IPS-15b (cell line): Measurements from ENCODE around the gene PPRC1.

ENCODE experiments used
- H3K27me3 ChIP-seq: one replicate; pipeline ENCODE4 v1.6.1; 2013; ENCODE audit warnings: low read length; ENCODE audit not compliant: control insufficient read depth, insufficient read depth
- H3K36me3 ChIP-seq: one replicate; pipeline ENCODE4 v1.6.1; 2013; ENCODE audit warnings: low read length; ENCODE audit not compliant: control insufficient read depth, insufficient read depth
- H3K4me1 ChIP-seq: one replicate; pipeline ENCODE4 v1.6.1; 2013; ENCODE audit warnings: mild to moderate bottlenecking, low read length; ENCODE audit not compliant: control insufficient read depth, insufficient read depth
- H3K4me3 ChIP-seq: one replicate; pipeline ENCODE4 v1.5.1; 2013; ENCODE audit warnings: low read depth, low read length
- H3K9ac ChIP-seq: one replicate; pipeline ENCODE4 v1.6.1; 2013; ENCODE audit warnings: low read depth, mild to moderate bottlenecking, low read length
- H3K9me3 ChIP-seq: one replicate; pipeline ENCODE4 v1.6.1; 2013; ENCODE audit warnings: mild to moderate bottlenecking, low read length; ENCODE audit not compliant: control insufficient read depth, insufficient read depth

Gene PPRC1

GRCh38 chr10:102111276-102111675 lies 21.6 kb upstream of the PPRC1 start:
- no peaks in the 10 kb centered on the region for H3K27me3 ChIP-seq
- H3K9me3 ChIP-seq = no peaks in the 10 kb centered on the region
- peaks cover 24% of the 10 kb centered on the region for H3K4me1 ChIP-seq
- no peak overlapping the region for H3K4me3 ChIP-seq
- H3K36me3 ChIP-seq = peaks cover 47% of the 10 kb centered on the region
- no peak overlapping the region for H3K9ac ChIP-seq

GRCh38 chr10:102112210-102112817 lies 20.5 kb upstream of the PPRC1 start:
- Histone ChIP-seq H3K4me3 (peak overlapping the region; percentile 71), H3K27me3 (no peaks in the 10 kb centered on the region), H3K9ac (no peak overlapping the region), H3K9me3 (no peaks in the 10 kb centered on the region), H3K36me3 (peaks cover 40% of the 10 kb centered on the region), H3K4me1 (peaks cover 34% of the 10 kb centered on the region)

- H3K4me3 ChIP-seq = peak overlapping the region; percentile 71
- H3K9me3 ChIP-seq = no peaks in the 10 kb centered on the region
- H3K27me3 ChIP-seq = no peaks in the 10 kb centered on the region
- peaks cover 43% of the 10 kb centered on the region for H3K4me1 ChIP-seq
- peak overlapping the region; percentile 54 for H3K9ac ChIP-seq
- peaks cover 31% of the 10 kb centered on the region for H3K36me3 ChIP-seq
Measured at GRCh38 chr10:102113261-102113955, 19.4 kb upstream of the PPRC1 start.

- Histone ChIP-seq H3K9ac (peak overlapping the region; percentile 87), H3K9me3 (no peaks in the 10 kb centered on the region), H3K27me3 (no peaks in the 10 kb centered on the region), H3K4me1 (peaks cover 47% of the 10 kb centered on the region), H3K4me3 (peak overlapping the region; percentile 71), H3K36me3 (peaks cover 23% of the 10 kb centered on the region)
Measured at GRCh38 chr10:102113956-102114857, 18.6 kb upstream of the PPRC1 start.

- H3K4me1 ChIP-seq = peaks cover 47% of the 10 kb centered on the region
- H3K4me3 ChIP-seq = peak overlapping the region; percentile 71
- H3K9me3 ChIP-seq = no peaks in the 10 kb centered on the region
- H3K27me3 ChIP-seq = no peaks in the 10 kb centered on the region
- no peak overlapping the region for H3K9ac ChIP-seq
- peaks cover 15% of the 10 kb centered on the region for H3K36me3 ChIP-seq
Measured at GRCh38 chr10:102114861-102115618, 17.8 kb upstream of the PPRC1 start.

- Histone ChIP-seq H3K4me3 (peak overlapping the region; percentile 71), H3K9me3 (no peaks in the 10 kb centered on the region), H3K36me3 (peaks cover 7% of the 10 kb centered on the region), H3K9ac (no peak overlapping the region), H3K4me1 (peaks cover 47% of the 10 kb centered on the region), H3K27me3 (no peaks in the 10 kb centered on the region)
Measured at GRCh38 chr10:102115775-102116174, 17.1 kb upstream of the PPRC1 start.

GRCh38 chr10:102116656-102117055 lies 16.2 kb upstream of the PPRC1 start:
- Histone ChIP-seq H3K4me3 (peak overlapping the region; percentile 82), H3K27me3 (no peaks in the 10 kb centered on the region), H3K9me3 (no peaks in the 10 kb centered on the region), H3K9ac (peak overlapping the region; percentile 70), H3K36me3 (no peaks in the 10 kb centered on the region), H3K4me1 (peaks cover 49% of the 10 kb centered on the region)

- H3K27me3 ChIP-seq = no peaks in the 10 kb centered on the region
- peaks cover 50% of the 10 kb centered on the region for H3K4me1 ChIP-seq
- H3K9ac ChIP-seq = peak overlapping the region; percentile 70
- peak overlapping the region; percentile 82 for H3K4me3 ChIP-seq
- H3K9me3 ChIP-seq = no peaks in the 10 kb centered on the region
- H3K36me3 ChIP-seq = no peaks in the 10 kb centered on the region
Measured at GRCh38 chr10:102117391-102118159, 15.3 kb upstream of the PPRC1 start.

- no peaks in the 10 kb centered on the region for H3K9me3 ChIP-seq
- peaks cover 45% of the 10 kb centered on the region for H3K4me1 ChIP-seq
- H3K9ac ChIP-seq = peak overlapping the region; percentile 24
- no peaks in the 10 kb centered on the region for H3K27me3 ChIP-seq
- H3K36me3 ChIP-seq = no peaks in the 10 kb centered on the region
- H3K4me3 ChIP-seq = peak overlapping the region; percentile 82
Measured at GRCh38 chr10:102118867-102119266, 14.0 kb upstream of the PPRC1 start.

- peaks cover 45% of the 10 kb centered on the region for H3K4me1 ChIP-seq
- peak overlapping the region; percentile 82 for H3K4me3 ChIP-seq
- H3K27me3 ChIP-seq = no peaks in the 10 kb centered on the region
- no peak overlapping the region for H3K9ac ChIP-seq
- no peaks in the 10 kb centered on the region for H3K9me3 ChIP-seq
- no peaks in the 10 kb centered on the region for H3K36me3 ChIP-seq
Measured at GRCh38 chr10:102119417-102120141, 13.3 kb upstream of the PPRC1 start.
